H1 (cell line): Measurements from ENCODE around the gene GIPR. TPM values are rescaled to one million over a fixed set of nuclear protein-coding genes. Genes with fewer than 3 reads are reported as not detected.
A peak's percentile ranks its signal among the peaks of the same experiment; 100 is the strongest.

Source experiments
- ATF2 ChIP-seq: IDR thresholded peaks from 2 replicates; pipeline ENCODE4 v1.6.1; 2012; ENCODE audit warnings: low read length, inconsistent platforms
- CBX5 ChIP-seq: fragments of 300-800, 300-1000 bp; sonication (generic); IDR thresholded peaks from 2 replicates; pipeline ENCODE4 v1.7.1; 2016; ENCODE audit warnings: antibody characterized with exemption, low read length, low read depth
- CBX8 ChIP-seq: fragments of 300-800, 300-1000 bp; sonication (generic); IDR thresholded peaks from 2 replicates; pipeline ENCODE4 v1.7.1; 2016; ENCODE audit warnings: low read depth, low read length, borderline replicate concordance
- EGR1 ChIP-seq: IDR thresholded peaks from 2 replicates; pipeline ENCODE4 v1.6.1; 2011; ENCODE audit warnings: low read depth, low read length, borderline replicate concordance
- MAX ChIP-seq: IDR thresholded peaks from 2 replicates; pipeline ENCODE4 v1.6.1; 2012; ENCODE audit warnings: inconsistent platforms
- PHF8 ChIP-seq: fragments of 200-600 bp; sonication (generic); conservative IDR thresholded peaks from 2 replicates; pipeline ENCODE4 v1.7.1; 2012; ENCODE audit warnings: low read depth, mild to moderate bottlenecking, inconsistent platforms, low read length, moderate library complexity
- RAD21 ChIP-seq, 2 experiments: IDR thresholded peaks in 1 of 2; conservative IDR thresholded peaks in 1 of 2; 2 replicates each; pipeline ENCODE4 v1.6.1; 2011; ENCODE audit warnings: low read depth in 2 of 2, low read length in 2 of 2, improper control_type of control experiment in 1 of 2, inconsistent platforms in 1 of 2, mild to moderate bottlenecking in 1 of 2, moderate library complexity in 1 of 2
- RBBP5 ChIP-seq: IDR thresholded peaks from 2 replicates; pipeline ENCODE4 v1.7.1; 2012; ENCODE audit warnings: low read depth, mild to moderate bottlenecking, inconsistent platforms, low read length, moderate library complexity, borderline replicate concordance
- SAP30 ChIP-seq: fragments of 300-600 bp; sonication (generic); IDR thresholded peaks from 2 replicates; pipeline ENCODE4 v1.7.1; 2012; ENCODE audit warnings: low read length, moderate library complexity, mild to moderate bottlenecking, inconsistent platforms; ENCODE audit not compliant: insufficient read depth, insufficient replicate concordance
- SIX5 ChIP-seq: IDR thresholded peaks from 2 replicates; pipeline ENCODE4 v1.6.1; 2011; ENCODE audit warnings: mild to moderate bottlenecking, low read depth, low read length
- SUZ12 ChIP-seq: fragments of 200-600 bp; sonication (generic); IDR thresholded peaks from 2 replicates; pipeline ENCODE4 v1.6.1; 2012; ENCODE audit warnings: mild to moderate bottlenecking, inconsistent platforms, low read length, moderate library complexity, mixed read lengths
- TBP ChIP-seq: IDR thresholded peaks from 2 replicates; pipeline ENCODE4 v1.6.1; 2011; ENCODE audit warnings: low read depth, low read length, improper control_type of control experiment
- YY1 ChIP-seq: IDR thresholded peaks from 2 replicates; pipeline ENCODE4 v1.6.1; 2011; ENCODE audit warnings: low read depth, mild to moderate bottlenecking, low read length
- ZNF274 ChIP-seq: IDR thresholded peaks from 2 replicates; pipeline ENCODE4 v1.7.0; 2012; ENCODE audit warnings: low read length, borderline replicate concordance; ENCODE audit errors: extremely low read depth
- polyA plus RNA-seq, 7 experiments: library from polyadenylated mRNA; depleted of rRNA in 3 of 7; stranded (reverse) in 5 of 7; unstranded in 2 of 7; fragments of >200 nt in 5 of 7; fragments of 200-250 nt in 2 of 7; gene quantifications; 1 replicate in 5 of 7; 2 replicates in 1 of 7; 4 replicates in 1 of 7; pipeline versions ENCODE4 v1.2.1 to v1.2.3, GENCODE V29; 2011 to 2013; ENCODE audit warnings: missing spikeins in 2 of 7, mixed read lengths in 2 of 7
- total RNA-seq: library from RNA; stranded (reverse); fragmentation: NEBNext Ultra II Directional; extraction: Animal tissue kit (Norgen Biotek cat#: 25700); gene quantifications from 2 replicates; pipeline ENCODE4 v1.2.1, GENCODE V29; 2021

The GIPR gene
- total and polyA plus RNA-seq, 2 of the 8 experiments (the other 6 are each of a cell fraction or from before 2014, with no cell fraction given): 0.42 to 1.3 TPM

GRCh38 chr19:45641274-45642105, 26.5 kb upstream of the GIPR start (continued):
- no peak for TF ChIP-seq ATF2
- TF ChIP-seq EGR1: no peak
- peak; percentile 79 for TF ChIP-seq MAX
- no peak for TF ChIP-seq YY1
- TF ChIP-seq CBX5: no peak
- TF ChIP-seq RAD21 (IDR thresholded peaks at IDR 0.05 in 1 of 2, conservative IDR thresholded peaks at IDR 0.05 in 1 of 2; ENCODE audit: low read depth in 2 of 2, low read length in 2 of 2): no peak
- no peak for TF ChIP-seq ZNF274
- no peak for TF ChIP-seq SAP30
- TF ChIP-seq PHF8: no peak
- no peak for TF ChIP-seq CBX8
- no peak for TF ChIP-seq SIX5
- TF ChIP-seq RBBP5: no peak
- no peak for TF ChIP-seq SUZ12
- no peak for TF ChIP-seq TBP
